ENCODE results near the gene LRRC32. TPM values are rescaled to one million over a fixed set of nuclear protein-coding genes. Genes with fewer than 3 reads are reported as not detected.

Gene LRRC32
- total RNA-seq, 1 donor from 2014 or later: 0.39 TPM

DNA sequence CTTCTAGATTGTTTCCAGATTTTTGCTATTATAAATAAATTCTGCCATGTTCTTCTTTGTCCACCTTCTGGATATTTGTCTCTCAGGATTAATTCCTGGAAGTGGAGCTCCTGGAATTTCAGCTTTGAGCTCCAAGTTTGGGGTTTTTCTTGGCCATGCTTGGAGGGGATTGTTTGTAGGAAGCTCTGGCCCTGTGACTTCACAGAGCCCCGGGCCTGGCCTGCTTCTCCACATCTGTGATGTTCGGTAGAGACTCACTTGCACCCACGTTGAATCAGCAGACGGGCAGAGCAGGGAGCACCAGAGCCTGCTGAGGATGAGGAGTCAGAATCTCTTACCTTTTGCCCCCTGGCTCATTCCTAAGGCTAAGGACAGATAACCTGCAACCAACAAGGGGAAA lies 35.7 kb downstream of the LRRC32 start:
- Mint-ChIP-seq H3K27ac (ENCODE audit: unreplicated experiment) (no peak overlapping the region), H3K9me3 (ENCODE audit: unreplicated experiment) (peaks cover 4% of the 10 kb centered on the region), H3K4me3 (ENCODE audit: unreplicated experiment) (no peak overlapping the region), H3K27me3 (ENCODE audit: unreplicated experiment) (peaks cover 3% of the 10 kb centered on the region), H3K4me1 (ENCODE audit: low read depth, unreplicated experiment) (no peaks in the 10 kb centered on the region), H3K36me3 (ENCODE audit: unreplicated experiment) (no peaks in the 10 kb centered on the region)
- TF ChIP-seq, protein P1, sequence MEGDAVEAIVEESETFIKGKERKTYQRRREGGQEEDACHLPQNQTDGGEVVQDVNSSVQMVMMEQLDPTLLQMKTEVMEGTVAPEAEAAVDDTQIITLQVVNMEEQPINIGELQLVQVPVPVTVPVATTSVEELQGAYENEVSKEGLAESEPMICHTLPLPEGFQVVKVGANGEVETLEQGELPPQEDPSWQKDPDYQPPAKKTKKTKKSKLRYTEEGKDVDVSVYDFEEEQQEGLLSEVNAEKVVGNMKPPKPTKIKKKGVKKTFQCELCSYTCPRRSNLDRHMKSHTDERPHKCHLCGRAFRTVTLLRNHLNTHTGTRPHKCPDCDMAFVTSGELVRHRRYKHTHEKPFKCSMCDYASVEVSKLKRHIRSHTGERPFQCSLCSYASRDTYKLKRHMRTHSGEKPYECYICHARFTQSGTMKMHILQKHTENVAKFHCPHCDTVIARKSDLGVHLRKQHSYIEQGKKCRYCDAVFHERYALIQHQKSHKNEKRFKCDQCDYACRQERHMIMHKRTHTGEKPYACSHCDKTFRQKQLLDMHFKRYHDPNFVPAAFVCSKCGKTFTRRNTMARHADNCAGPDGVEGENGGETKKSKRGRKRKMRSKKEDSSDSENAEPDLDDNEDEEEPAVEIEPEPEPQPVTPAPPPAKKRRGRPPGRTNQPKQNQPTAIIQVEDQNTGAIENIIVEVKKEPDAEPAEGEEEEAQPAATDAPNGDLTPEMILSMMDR (IDR thresholded peaks at IDR 0.05; ENCODE audit: partially characterized antibody, unreplicated experiment): no peak
- no peak for DNase-seq

DNA sequence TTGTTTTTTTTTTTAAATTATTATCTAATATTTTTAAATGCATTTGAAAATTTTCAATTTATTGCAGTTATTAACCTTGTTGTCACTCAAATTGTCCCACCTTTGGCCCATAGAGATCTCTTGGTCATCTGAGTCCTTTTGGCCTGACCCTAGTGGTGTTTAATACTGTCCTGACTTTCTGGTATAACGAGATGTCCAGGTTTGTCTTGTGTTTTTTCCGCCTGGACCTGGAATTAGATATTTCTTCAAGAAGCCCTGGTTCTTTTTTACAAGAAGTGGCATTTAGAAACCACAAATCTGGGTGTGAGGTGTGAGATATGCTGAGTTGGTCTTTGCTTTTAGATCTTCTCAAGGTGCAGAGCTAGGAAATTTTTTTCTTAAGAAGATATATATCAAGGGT lies 38.1 kb downstream of the LRRC32 start:
- no peaks in the 10 kb centered on the region for H3K36me3 Mint-ChIP-seq (ENCODE audit: unreplicated experiment)
- H3K4me1 Mint-ChIP-seq (ENCODE audit: low read depth, unreplicated experiment): no peaks in the 10 kb centered on the region
- DNase-seq: no peak
- no peak overlapping the region for H3K27ac Mint-ChIP-seq (ENCODE audit: unreplicated experiment)
- peaks cover 3% of the 10 kb centered on the region for H3K27me3 Mint-ChIP-seq (ENCODE audit: unreplicated experiment)
- peaks cover 7% of the 10 kb centered on the region for H3K9me3 Mint-ChIP-seq (ENCODE audit: unreplicated experiment)
- TF ChIP-seq, protein P1 (IDR thresholded peaks at IDR 0.05; ENCODE audit: partially characterized antibody, unreplicated experiment): no peak
- H3K4me3 Mint-ChIP-seq (ENCODE audit: unreplicated experiment): no peak overlapping the region

DNA sequence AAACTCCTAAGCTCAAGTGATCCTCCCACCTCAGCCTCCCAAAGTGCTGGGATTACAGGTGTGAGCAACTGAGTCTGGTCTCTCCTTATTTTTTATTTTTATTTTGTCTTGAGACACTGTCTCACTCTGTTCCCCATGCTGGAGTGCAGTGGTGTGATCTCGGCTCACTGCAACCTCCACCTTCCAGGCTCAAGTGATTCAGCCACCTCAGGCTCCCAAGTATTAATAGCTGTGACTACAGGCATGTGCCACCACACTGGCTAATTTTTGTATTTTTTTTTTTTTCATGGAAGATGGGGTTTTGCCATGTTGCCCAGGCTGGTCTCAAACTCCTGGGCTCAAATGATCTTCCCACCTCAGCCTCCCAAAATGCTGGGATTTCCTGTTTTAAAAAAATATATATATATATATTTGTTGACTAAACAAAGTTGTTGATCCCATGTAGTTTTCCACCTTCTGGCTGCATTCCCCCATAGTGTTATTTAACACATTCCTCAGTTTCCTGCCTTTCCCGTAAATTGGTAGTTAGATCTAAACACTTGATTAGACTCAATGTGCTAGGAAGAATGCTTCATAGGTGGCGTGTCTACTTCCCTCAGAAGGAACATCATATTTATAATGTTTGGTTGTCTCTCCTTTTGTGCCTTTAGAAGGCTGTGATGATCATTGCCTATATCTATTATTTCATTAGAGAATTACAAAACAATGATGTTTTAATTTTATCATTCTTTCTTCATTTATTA lies 38.8 kb downstream of the LRRC32 start:
- Mint-ChIP-seq H3K36me3 (ENCODE audit: unreplicated experiment) (no peaks in the 10 kb centered on the region), H3K9me3 (ENCODE audit: unreplicated experiment) (peaks cover 7% of the 10 kb centered on the region), H3K4me3 (ENCODE audit: unreplicated experiment) (no peak overlapping the region), H3K27me3 (ENCODE audit: unreplicated experiment) (peaks cover 3% of the 10 kb centered on the region), H3K27ac (ENCODE audit: unreplicated experiment) (no peak overlapping the region), H3K4me1 (ENCODE audit: low read depth, unreplicated experiment) (no peaks in the 10 kb centered on the region)
- TF ChIP-seq, protein P1 (IDR thresholded peaks at IDR 0.05; ENCODE audit: partially characterized antibody, unreplicated experiment): no peak
- no peak for DNase-seq

DNA sequence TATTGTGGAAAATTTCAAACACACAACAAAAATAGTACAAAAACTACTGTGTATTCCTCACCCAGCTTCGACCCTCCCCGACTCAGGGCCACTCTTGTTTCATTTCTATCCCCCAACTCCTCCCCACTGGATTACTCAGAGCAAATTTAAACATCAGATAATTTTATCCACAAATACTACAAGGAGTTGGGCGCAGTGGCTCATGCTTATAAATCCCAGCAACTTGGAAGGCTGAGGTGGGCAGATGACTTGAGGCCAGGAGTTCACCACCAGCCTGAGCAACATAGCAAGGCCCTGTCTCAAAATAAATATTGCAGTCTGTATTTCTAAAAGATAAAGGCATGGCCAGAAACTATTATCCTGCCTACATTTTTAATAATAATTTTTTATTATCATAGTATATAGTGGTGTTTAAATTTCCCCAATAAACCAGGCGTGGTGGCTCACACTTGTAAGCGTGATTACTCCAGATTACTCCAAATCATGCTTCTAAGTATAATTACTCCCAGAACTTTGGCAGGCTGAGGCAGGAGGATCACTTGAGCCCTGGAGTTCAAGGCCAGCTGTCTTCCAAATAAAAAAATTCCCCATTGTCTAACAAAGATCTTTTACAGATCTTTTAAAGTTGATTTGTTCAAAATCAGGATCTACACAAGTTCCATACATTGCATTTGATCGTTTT lies 39.8 kb downstream of the LRRC32 start:
- no peak for DNase-seq
- TF ChIP-seq, protein P1 (IDR thresholded peaks at IDR 0.05; ENCODE audit: partially characterized antibody, unreplicated experiment): no peak
- H3K4me1 Mint-ChIP-seq (ENCODE audit: low read depth, unreplicated experiment): no peaks in the 10 kb centered on the region
- H3K9me3 Mint-ChIP-seq (ENCODE audit: unreplicated experiment): peaks cover 7% of the 10 kb centered on the region
- peaks cover 2% of the 10 kb centered on the region for H3K27me3 Mint-ChIP-seq (ENCODE audit: unreplicated experiment)
- no peak overlapping the region for H3K4me3 Mint-ChIP-seq (ENCODE audit: unreplicated experiment)
- no peak overlapping the region for H3K27ac Mint-ChIP-seq (ENCODE audit: unreplicated experiment)
- H3K36me3 Mint-ChIP-seq (ENCODE audit: unreplicated experiment): peaks cover 1% of the 10 kb centered on the region
